H1 (cell line): ENCODE data around the gene ZBTB16. TPM values are rescaled to one million over a fixed set of nuclear protein-coding genes. Genes with fewer than 3 reads are reported as not detected.

Experiments used
- CTCF ChIA-PET: fragments of 300-600 bp; sonication (Branson Sonifier 250); formaldehyde crosslinking; loops from one replicate; lab custom pipeline; 2021; ENCODE audit not compliant: partially characterized antibody; lab: Charles Lee
- POLR2A ChIA-PET: fragments of 300-600 bp; sonication (Branson Sonifier 250); formaldehyde crosslinking; loops from one replicate; lab custom pipeline; 2021; ENCODE audit warnings: inconsistent platforms; ENCODE audit not compliant: partially characterized antibody; lab: Charles Lee
- DNase-seq, 2 experiments: peaks; one replicate each; pipeline versions ENCODE4 v3.0.0 to v3.0.0-alpha.2; 2010 to 2022; ENCODE audit warnings: low spot score in 2 of 2, low read depth in 1 of 2, mixed read lengths in 1 of 2
- FAIRE-seq: peaks from 2 replicates; lab custom pipeline; 2011; peaks lifted over from hg19 to GRCh38; lab: Jason Lieb, UNC
- H2AFZ ChIP-seq: 2 replicates; pipeline ENCODE4 v1.8.1; 2012; ENCODE audit warnings: low read length, inconsistent platforms
- H2AK5ac ChIP-seq: 2 replicates; pipeline ENCODE4 v1.6.1; 2013; ENCODE audit warnings: low read depth, low read length
- H2BK120ac ChIP-seq: replicated peaks from 2 replicates; pipeline ENCODE3; 2013; ENCODE audit warnings: low read depth, low read length, inconsistent platforms
- H2BK12ac ChIP-seq: 2 replicates; pipeline ENCODE4 v1.6.1; 2013; ENCODE audit warnings: low read depth, low read length
- H2BK15ac ChIP-seq: 2 replicates; pipeline ENCODE4 v1.6.1; 2013; ENCODE audit warnings: low read length
- H2BK20ac ChIP-seq: 2 replicates; pipeline ENCODE4 v1.6.1; 2013; ENCODE audit warnings: low read length
- H2BK5ac ChIP-seq: 2 replicates; pipeline ENCODE4 v1.6.1; 2013; ENCODE audit warnings: low read depth, low read length
- H3K14ac ChIP-seq: 2 replicates; pipeline ENCODE4 v1.6.1; 2013; ENCODE audit warnings: inconsistent platforms; ENCODE audit not compliant: insufficient read length
- H3K18ac ChIP-seq: 2 replicates; pipeline ENCODE4 v1.6.1; 2013; ENCODE audit warnings: low read length; ENCODE audit errors: extremely low read depth
- H3K23ac ChIP-seq: 2 replicates; pipeline ENCODE4 v1.6.1; 2013; ENCODE audit warnings: inconsistent platforms; ENCODE audit not compliant: insufficient read length
- H3K23me2 ChIP-seq: 2 replicates; pipeline ENCODE4 v1.6.1; 2013; ENCODE audit warnings: low read depth, low read length
- H3K27ac ChIP-seq: 2 replicates; pipeline ENCODE4 v1.6.1; 2011; ENCODE audit warnings: low read depth, low read length, inconsistent platforms
- H3K27me3 ChIP-seq, 4 experiments: replicated peaks in 1 of 4; 1 replicate in 1 of 4; 2 replicates in 3 of 4; pipeline versions ENCODE4 v1.6.1 to v1.8.1; 2011 to 2013; ENCODE audit warnings: low read length in 3 of 4, mild to moderate bottlenecking in 3 of 4, inconsistent platforms in 2 of 4, mixed read lengths in 2 of 4, moderate library complexity in 1 of 4; ENCODE audit not compliant: control insufficient read depth in 3 of 4, insufficient read depth in 3 of 4; ENCODE audit errors: extremely low read depth in 1 of 4
- H3K36me3 ChIP-seq, 4 experiments: 2 replicates each; pipeline versions ENCODE4 v1.6.1 to v1.8.1; 2011 to 2013; ENCODE audit warnings: mild to moderate bottlenecking in 4 of 4, low read length in 3 of 4, moderate library complexity in 2 of 4, control low read depth in 1 of 4, inconsistent platforms in 1 of 4; ENCODE audit not compliant: insufficient read depth in 4 of 4, control insufficient read depth in 2 of 4
- H3K4ac ChIP-seq: replicated peaks from 2 replicates; pipeline ENCODE3; 2013; ENCODE audit warnings: low read length, low read depth, mixed read lengths, inconsistent platforms; ENCODE audit not compliant: insufficient read length
- H3K4me1 ChIP-seq, 4 experiments: replicated peaks in 1 of 4; 1 replicate in 1 of 4; 2 replicates in 3 of 4; pipeline versions ENCODE4 v1.6.1 to v1.8.1; 2011 to 2013; ENCODE audit warnings: low read length in 3 of 4, inconsistent platforms in 2 of 4, mixed read lengths in 1 of 4; ENCODE audit not compliant: insufficient read depth in 4 of 4, control insufficient read depth in 3 of 4
- H3K4me2 ChIP-seq, 2 experiments: 2 replicates each; pipeline versions ENCODE4 v1.6.1 to v1.8.1; 2011 to 2013; ENCODE audit warnings: low read depth in 2 of 2, low read length in 2 of 2, control low read depth in 1 of 2, inconsistent platforms in 1 of 2, mild to moderate bottlenecking in 1 of 2; ENCODE audit not compliant: insufficient read depth in 1 of 2
- H3K4me3 ChIP-seq, 4 experiments: fragments of 200-600, 300-600 bp in 1 of 4; sonication (generic), shearing (Covaris generic), sonication (Bioruptor Twin) in 1 of 4; 2 replicates each; pipeline versions ENCODE4 v1.5.1 to v1.8.1; 2011 to 2016; ENCODE audit warnings: low read length in 4 of 4, low read depth in 3 of 4, control low read depth in 2 of 4, inconsistent platforms in 2 of 4, mild to moderate bottlenecking in 2 of 4, mixed read lengths in 1 of 4, moderate library complexity in 1 of 4; ENCODE audit not compliant: insufficient read depth in 2 of 4; ENCODE audit errors: extremely low read depth in 1 of 4
- H3K56ac ChIP-seq: replicated peaks from 2 replicates; pipeline ENCODE3; 2013; ENCODE audit warnings: low read depth, mild to moderate bottlenecking, mixed read lengths, low read length, inconsistent platforms; ENCODE audit not compliant: insufficient read length
- H3K79me1 ChIP-seq: 2 replicates; pipeline ENCODE4 v1.6.1; 2013; ENCODE audit warnings: low read depth, low read length, control low read depth
- H3K79me2 ChIP-seq, 2 experiments: 2 replicates each; pipeline versions ENCODE4 v1.6.1 to v1.8.1; 2012 to 2013; ENCODE audit warnings: low read length in 2 of 2, mild to moderate bottlenecking in 2 of 2, inconsistent platforms in 1 of 2; ENCODE audit not compliant: insufficient read depth in 2 of 2, control insufficient read depth in 1 of 2
- H3K9ac ChIP-seq, 4 experiments: replicated peaks in 1 of 4; 1 replicate in 1 of 4; 2 replicates in 3 of 4; pipeline versions ENCODE4 v1.6.1 to v1.8.1; 2011 to 2013; ENCODE audit warnings: low read depth in 3 of 4, low read length in 3 of 4, control low read depth in 2 of 4, mild to moderate bottlenecking in 2 of 4, moderate library complexity in 2 of 4, inconsistent platforms in 1 of 4; ENCODE audit errors: extremely low read depth in 1 of 4
- H3K9me3 ChIP-seq, 2 experiments: 2 replicates each; pipeline versions ENCODE4 v1.6.1 to v1.8.1; 2012 to 2013; ENCODE audit warnings: mild to moderate bottlenecking in 2 of 2, moderate library complexity in 2 of 2, control low read depth in 1 of 2, inconsistent platforms in 1 of 2, low read depth in 1 of 2, low read length in 1 of 2, mixed read lengths in 1 of 2; ENCODE audit not compliant: insufficient read depth in 2 of 2
- H4K20me1 ChIP-seq, 2 experiments: replicated peaks in 1 of 2; 2 replicates each; pipeline versions ENCODE3 to v1.8.1; 2011 to 2013; ENCODE audit warnings: inconsistent platforms in 2 of 2, low read length in 2 of 2, mild to moderate bottlenecking in 1 of 2; ENCODE audit not compliant: insufficient read depth in 2 of 2, control insufficient read depth in 1 of 2
- H4K5ac ChIP-seq: 2 replicates; pipeline ENCODE4 v1.6.1; 2013; ENCODE audit warnings: low read length, low read depth, mixed read lengths, inconsistent platforms; ENCODE audit not compliant: insufficient read length
- H4K8ac ChIP-seq: 2 replicates; pipeline ENCODE4 v1.8.0; 2013; ENCODE audit warnings: mild to moderate bottlenecking, moderate library complexity, low read length, inconsistent platforms; ENCODE audit not compliant: insufficient read depth; ENCODE audit errors: extremely low read depth
- H4K91ac ChIP-seq: replicated peaks from 2 replicates; pipeline ENCODE3; 2013; ENCODE audit warnings: low read length, mixed read lengths, inconsistent platforms; ENCODE audit not compliant: insufficient read length
- EZH2 ChIP-seq: fragments of 200-600 bp; sonication (generic); IDR thresholded peaks from 2 replicates; pipeline ENCODE4 v1.7.1; 2012; ENCODE audit warnings: low read depth, mild to moderate bottlenecking, moderate library complexity, low read length, inconsistent platforms; ENCODE audit not compliant: severe bottlenecking
- SIN3A ChIP-seq, 2 experiments: IDR thresholded peaks in 1 of 2; conservative IDR thresholded peaks in 1 of 2; 2 replicates each; pipeline ENCODE4 v1.6.1; 2011 to 2012; ENCODE audit warnings: low read length in 2 of 2, improper control_type of control experiment in 1 of 2, low read depth in 1 of 2, mild to moderate bottlenecking in 1 of 2
- WGBS, 2 experiments: shearing (Covaris generic) in 1 of 2; methylation state at CpG; one replicate each; pipeline versions ENCODE4 v1.1.6 to v1.1.7; 2013 to 2015; ENCODE audit warnings: low lambda C conversion rate in 2 of 2, mixed read lengths in 2 of 2, inconsistent platforms in 1 of 2, low coverage in 1 of 2, missing lambda C conversion rate in 1 of 2; ENCODE audit not compliant: insufficient replicate concordance in 2 of 2, insufficient coverage in 1 of 2, insufficient read length in 1 of 2; ENCODE audit errors: extremely low coverage in 1 of 2, missing lambda C conversion rate in 1 of 2; 5-methylcytosine and 5-hydroxymethylcytosine counted together
- polyA plus RNA-seq, 7 experiments: library from polyadenylated mRNA; depleted of rRNA in 3 of 7; stranded (reverse) in 5 of 7; unstranded in 2 of 7; fragments of >200 nt in 5 of 7; fragments of 200-250 nt in 2 of 7; gene quantifications; 1 replicate in 5 of 7; 2 replicates in 1 of 7; 4 replicates in 1 of 7; pipeline versions ENCODE4 v1.2.1 to v1.2.3, GENCODE V29; 2011 to 2013; ENCODE audit warnings: missing spikeins in 2 of 7, mixed read lengths in 2 of 7
- total RNA-seq: library from RNA; stranded (reverse); fragmentation: NEBNext Ultra II Directional; extraction: Animal tissue kit (Norgen Biotek cat#: 25700); gene quantifications from 2 replicates; pipeline ENCODE4 v1.2.1, GENCODE V29; 2021

The ZBTB16 gene
- total and polyA plus RNA-seq, 2 of the 8 experiments (the other 6 are each of a cell fraction or from before 2014, with no cell fraction given) = 0.12 to 0.61 TPM

GRCh38 chr11:114259551-114259983 is 200.1 kb downstream of the ZBTB16 start:
- H2BK12ac ChIP-seq = no peak overlapping the region
- no peaks in the 10 kb centered on the region; a peak in 2 of 7 replicates for H3K4me1 ChIP-seq
- no peak overlapping the region for H2BK15ac ChIP-seq
- no peak overlapping the region for H3K23ac ChIP-seq
- no peak overlapping the region for H3K4me2 ChIP-seq
- WGBS, 2 experiments = 91% methylated on average over 12 of the region's 12 CpGs; no CpG with 5 or more reads in 1 of the 2 experiments
- no peak for TF ChIP-seq SIN3A (conservative IDR thresholded peaks at IDR 0.05 in 1 of 2, IDR thresholded peaks at IDR 0.05 in 1 of 2; ENCODE audit: low read depth in 1 of 2, low read length in 2 of 2)
- no peak for TF ChIP-seq EZH2
- H3K27ac ChIP-seq = no peak overlapping the region
- H4K8ac ChIP-seq = no peak overlapping the region
- H3K9ac ChIP-seq = no peak overlapping the region
- ChIA-PET CTCF (interaction anchor here (0.6 to 12.0 kb wide), 31 partner anchors 15 to 453 kb away, joined by 3 to 280 read pairs (median 9); partner anchors contain the start of genes HTR3A and HTR3B), POLR2A (interaction anchor here (0.6 to 1.6 kb wide), 2 partner anchors 266 to 508 kb away, joined by 3 to 8 read pairs; no protein-coding TSS in a partner anchor)
- no peak overlapping the region for H3K18ac ChIP-seq
- H3K27me3 ChIP-seq = no peaks in the 10 kb centered on the region
- H2BK20ac ChIP-seq = no peak overlapping the region
- H4K91ac ChIP-seq = no peak overlapping the region
- no peak overlapping the region for H4K5ac ChIP-seq
- no peak overlapping the region for H3K14ac ChIP-seq
- no peak for DNase-seq
- no peak overlapping the region for H2BK120ac ChIP-seq
- no peak for FAIRE-seq
- no peak overlapping the region for H2AK5ac ChIP-seq
- H3K79me2 ChIP-seq = no peaks in the 10 kb centered on the region
- no peak overlapping the region for H3K56ac ChIP-seq
- H2BK5ac ChIP-seq = no peak overlapping the region
- no peaks in the 10 kb centered on the region for H3K9me3 ChIP-seq
- no peaks in the 10 kb centered on the region for H4K20me1 ChIP-seq
- no peak overlapping the region for H2AFZ ChIP-seq
- H3K79me1 ChIP-seq = no peaks in the 10 kb centered on the region
- no peak overlapping the region for H3K4me3 ChIP-seq
- no peak overlapping the region for H3K4ac ChIP-seq
- no peaks in the 10 kb centered on the region; the same call in 1 of the 2 replicates for H3K23me2 ChIP-seq
- no peaks in the 10 kb centered on the region for H3K36me3 ChIP-seq
